ENCODE measurements around the gene IDUA.

IDUA gene

DNA sequence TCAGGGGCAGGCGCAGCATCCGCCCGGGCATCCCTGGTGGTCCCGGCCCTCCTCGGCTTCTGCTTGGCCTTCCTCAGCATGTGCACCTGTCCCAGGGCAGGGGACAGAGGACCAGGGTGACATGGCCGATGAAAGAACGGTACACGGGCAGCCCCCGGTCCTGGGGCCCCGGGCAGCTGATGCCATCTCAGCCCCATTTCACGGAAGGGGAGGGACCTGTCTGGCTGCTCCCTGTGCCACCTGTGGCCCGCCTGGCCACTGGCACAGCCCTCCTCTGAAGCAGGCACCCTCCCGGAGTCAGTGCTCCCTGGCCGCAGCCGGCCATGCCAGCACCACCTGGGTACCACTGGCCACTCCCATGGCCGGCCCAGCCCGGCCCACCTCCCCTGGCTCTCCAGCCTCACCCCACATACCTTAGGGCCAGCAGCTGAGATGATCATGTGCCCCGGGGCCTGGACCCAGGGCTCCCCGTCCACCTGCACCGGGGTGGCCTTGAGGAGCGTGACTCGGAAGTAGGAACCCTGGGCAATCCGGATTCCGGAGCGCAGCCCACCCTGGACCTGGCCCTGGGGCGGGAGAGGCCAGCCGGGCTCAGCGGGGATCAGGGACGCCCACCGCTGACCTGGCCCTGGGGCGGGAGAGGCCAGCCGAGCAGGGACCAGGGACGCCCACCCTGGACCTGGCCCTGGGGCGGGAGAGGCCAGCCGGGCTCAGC is 26.1 kb upstream of the IDUA start:
- Histone ChIP-seq H3K4me1 (ENCODE audit: control extremely low read depth in 1 of 4, control insufficient read depth in 4 of 4, insufficient read depth in 4 of 4, low read length in 3 of 4) (no peaks in the 10 kb centered on the region), H3K36me3 (ENCODE audit: control insufficient read depth in 4 of 4, insufficient read depth in 4 of 4, low read length in 3 of 4) (peaks cover 0 to 46% (median 29%) of the 10 kb centered on the region in 4 experiments), H3K27me3 (replicated peaks in 2 of 5; ENCODE audit: control insufficient read depth in 4 of 5, insufficient read depth in 5 of 5, low read length in 4 of 5) (no peaks in the 10 kb centered on the region), H3K4me3 (ENCODE audit: control insufficient read depth in 1 of 7, extremely low read depth in 1 of 7, insufficient read depth in 4 of 7, low read depth in 2 of 7, low read length in 6 of 7) (no peak overlapping the region), H3K9me3 (ENCODE audit: control extremely low read depth in 1 of 5, control insufficient read depth in 4 of 5, insufficient read depth in 2 of 5, low read depth in 1 of 5, low read length in 4 of 5) (no peaks in the 10 kb centered on the region), H3K27ac (ENCODE audit: insufficient read depth in 1 of 2, low read depth in 1 of 2, low read length in 2 of 2, poor library complexity in 1 of 2, severe bottlenecking in 2 of 2) (no peak overlapping the region)
- 97% methylated on average over 31 of the region's 35 CpGs for WGBS (ENCODE audit: insufficient coverage)
- DNase-seq, result no peak
- CTCF ChIA-PET, result interaction anchor here (1.5 kb wide), 1 partner anchor 22 kb away, joined by 3 read pairs; no protein-coding TSS in a partner anchor
- POLR2A ChIA-PET, result no interaction called here

DNA sequence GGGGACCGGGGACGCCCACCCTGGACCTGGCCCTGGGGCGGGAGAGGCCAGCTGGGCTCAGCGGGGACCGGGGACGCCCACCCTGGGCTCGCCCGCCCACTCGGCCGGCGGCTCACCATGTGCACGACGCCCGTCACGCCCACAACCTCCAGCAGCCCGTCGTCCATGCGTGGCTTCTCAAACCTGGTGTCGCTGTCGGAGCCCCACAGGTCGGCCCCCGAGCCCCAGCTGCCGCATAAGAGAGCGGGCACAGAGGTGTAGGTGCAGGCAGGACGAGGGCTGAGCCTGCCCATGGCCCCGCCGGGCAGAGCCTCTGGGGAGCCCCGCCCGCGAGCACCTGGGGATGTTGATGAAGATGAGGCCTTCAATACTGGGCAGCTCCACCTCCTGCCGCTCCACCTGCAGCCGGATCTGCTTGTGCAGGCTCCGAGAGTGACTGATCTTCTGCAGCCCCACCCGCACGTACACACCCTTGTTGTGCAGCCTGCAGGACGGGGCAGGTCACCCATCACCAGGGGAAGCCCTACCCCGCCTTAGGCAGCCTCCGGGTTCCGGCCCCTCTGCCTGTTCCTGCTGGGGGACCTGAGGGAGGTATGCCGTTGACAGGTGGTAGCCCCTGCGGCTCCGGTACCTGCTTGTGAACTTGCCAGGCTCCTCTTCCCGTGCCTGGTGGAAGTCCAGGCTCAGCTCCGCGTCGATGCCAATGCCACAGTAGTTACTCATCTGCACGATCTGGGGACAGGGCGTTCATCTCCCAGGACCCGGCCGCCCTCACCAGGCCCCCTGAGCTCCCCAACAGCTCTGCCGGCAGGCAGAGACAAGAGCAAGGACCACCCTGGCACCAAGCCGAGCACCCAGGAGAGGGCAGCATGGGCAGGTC is 25.3 kb upstream of the IDUA start:
- ChIA-PET POLR2A (no interaction called here), CTCF (no interaction called here)
- H3K4me3 ChIP-seq (ENCODE audit: control insufficient read depth in 1 of 7, extremely low read depth in 1 of 7, insufficient read depth in 4 of 7, low read depth in 2 of 7, low read length in 6 of 7), result no peak overlapping the region
- no peak for DNase-seq
- no peaks in the 10 kb centered on the region for H3K9me3 ChIP-seq (ENCODE audit: control extremely low read depth in 1 of 5, control insufficient read depth in 4 of 5, insufficient read depth in 2 of 5, low read depth in 1 of 5, low read length in 4 of 5)
- H3K27me3 ChIP-seq (replicated peaks in 2 of 5; ENCODE audit: control insufficient read depth in 4 of 5, insufficient read depth in 5 of 5, low read length in 4 of 5), result no peaks in the 10 kb centered on the region
- H3K4me1 ChIP-seq (ENCODE audit: control extremely low read depth in 1 of 4, control insufficient read depth in 4 of 4, insufficient read depth in 4 of 4, low read length in 3 of 4), result no peaks in the 10 kb centered on the region
- 98% methylated on average over 43 of the region's 52 CpGs for WGBS (ENCODE audit: insufficient coverage)
- peaks cover 0 to 52% (median 32%) of the 10 kb centered on the region in 4 experiments for H3K36me3 ChIP-seq (ENCODE audit: control insufficient read depth in 4 of 4, insufficient read depth in 4 of 4, low read length in 3 of 4)
- H3K27ac ChIP-seq (ENCODE audit: insufficient read depth in 1 of 2, low read depth in 1 of 2, low read length in 2 of 2, poor library complexity in 1 of 2, severe bottlenecking in 2 of 2), result no peak overlapping the region

DNA sequence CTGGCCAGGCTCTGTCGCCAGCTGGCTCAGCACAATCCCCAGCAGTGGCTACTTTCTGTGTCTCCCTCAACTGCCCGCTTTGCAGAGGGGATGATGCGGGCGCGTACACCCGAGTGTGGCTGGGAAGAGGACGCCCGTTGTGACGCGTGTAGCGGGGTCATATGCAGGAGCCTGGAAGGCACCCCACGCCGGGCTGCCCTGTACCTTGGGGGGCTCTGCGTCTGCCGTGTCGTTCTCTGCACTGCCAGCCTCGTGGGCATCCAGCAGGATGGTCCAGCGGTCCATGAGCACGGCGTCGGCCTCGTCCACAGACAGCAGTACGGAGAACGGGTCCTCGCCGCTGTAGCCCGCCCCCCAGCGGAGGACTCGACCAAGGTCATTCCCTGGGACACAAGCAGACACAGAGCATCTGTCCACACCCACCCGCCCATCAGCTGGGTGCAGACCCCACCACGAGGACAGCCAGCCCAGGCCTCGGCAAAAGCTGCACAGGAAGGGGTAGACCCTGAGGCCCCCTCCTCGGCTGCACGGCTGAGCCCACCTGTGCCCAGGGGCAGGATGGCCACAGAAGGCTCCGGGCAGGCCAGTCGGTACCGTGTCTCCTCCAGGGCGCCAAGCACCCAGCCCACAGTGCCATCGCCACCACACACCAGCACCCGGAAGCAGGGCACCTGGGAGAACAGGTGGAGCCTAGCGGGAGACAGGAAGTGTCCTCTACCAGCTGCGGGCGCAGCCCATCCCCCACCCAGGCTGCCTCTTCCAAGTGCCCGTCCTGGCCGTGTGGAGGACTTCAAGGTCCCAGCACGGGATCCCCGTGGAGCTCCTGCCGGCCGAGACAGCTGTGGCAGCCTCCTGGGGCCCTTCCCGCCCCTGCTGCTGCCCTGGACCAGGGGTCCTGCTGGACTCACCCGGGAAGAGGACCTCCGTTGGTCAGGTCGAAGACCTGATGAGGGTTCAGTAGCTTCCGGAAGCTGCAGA is 24.3 kb upstream of the IDUA start:
- H3K9me3 ChIP-seq (ENCODE audit: control extremely low read depth in 1 of 5, control insufficient read depth in 4 of 5, insufficient read depth in 2 of 5, low read depth in 1 of 5, low read length in 4 of 5), result no peaks in the 10 kb centered on the region
- peaks cover 0 to 2% (median 0%) of the 10 kb centered on the region in 5 experiments for H3K27me3 ChIP-seq (replicated peaks in 2 of 5; ENCODE audit: control insufficient read depth in 4 of 5, insufficient read depth in 5 of 5, low read length in 4 of 5)
- POLR2A ChIA-PET, result no interaction called here
- no peak for DNase-seq
- H3K4me1 ChIP-seq (ENCODE audit: control extremely low read depth in 1 of 4, control insufficient read depth in 4 of 4, insufficient read depth in 4 of 4, low read length in 3 of 4), result no peaks in the 10 kb centered on the region
- CTCF ChIA-PET, result interaction anchor here (0.8 kb wide), 1 partner anchor 24 kb away, joined by 3 read pairs; no protein-coding TSS in a partner anchor
- H3K27ac ChIP-seq (ENCODE audit: insufficient read depth in 1 of 2, low read depth in 1 of 2, low read length in 2 of 2, poor library complexity in 1 of 2, severe bottlenecking in 2 of 2), result no peak overlapping the region
- no peak overlapping the region for H3K4me3 ChIP-seq (ENCODE audit: control insufficient read depth in 1 of 7, extremely low read depth in 1 of 7, insufficient read depth in 4 of 7, low read depth in 2 of 7, low read length in 6 of 7)
- peaks cover 0 to 53% (median 30%) of the 10 kb centered on the region in 4 experiments for H3K36me3 ChIP-seq (ENCODE audit: control insufficient read depth in 4 of 4, insufficient read depth in 4 of 4, low read length in 3 of 4)
- WGBS (ENCODE audit: insufficient coverage), result 97% methylated on average over 49 of the region's 54 CpGs

DNA sequence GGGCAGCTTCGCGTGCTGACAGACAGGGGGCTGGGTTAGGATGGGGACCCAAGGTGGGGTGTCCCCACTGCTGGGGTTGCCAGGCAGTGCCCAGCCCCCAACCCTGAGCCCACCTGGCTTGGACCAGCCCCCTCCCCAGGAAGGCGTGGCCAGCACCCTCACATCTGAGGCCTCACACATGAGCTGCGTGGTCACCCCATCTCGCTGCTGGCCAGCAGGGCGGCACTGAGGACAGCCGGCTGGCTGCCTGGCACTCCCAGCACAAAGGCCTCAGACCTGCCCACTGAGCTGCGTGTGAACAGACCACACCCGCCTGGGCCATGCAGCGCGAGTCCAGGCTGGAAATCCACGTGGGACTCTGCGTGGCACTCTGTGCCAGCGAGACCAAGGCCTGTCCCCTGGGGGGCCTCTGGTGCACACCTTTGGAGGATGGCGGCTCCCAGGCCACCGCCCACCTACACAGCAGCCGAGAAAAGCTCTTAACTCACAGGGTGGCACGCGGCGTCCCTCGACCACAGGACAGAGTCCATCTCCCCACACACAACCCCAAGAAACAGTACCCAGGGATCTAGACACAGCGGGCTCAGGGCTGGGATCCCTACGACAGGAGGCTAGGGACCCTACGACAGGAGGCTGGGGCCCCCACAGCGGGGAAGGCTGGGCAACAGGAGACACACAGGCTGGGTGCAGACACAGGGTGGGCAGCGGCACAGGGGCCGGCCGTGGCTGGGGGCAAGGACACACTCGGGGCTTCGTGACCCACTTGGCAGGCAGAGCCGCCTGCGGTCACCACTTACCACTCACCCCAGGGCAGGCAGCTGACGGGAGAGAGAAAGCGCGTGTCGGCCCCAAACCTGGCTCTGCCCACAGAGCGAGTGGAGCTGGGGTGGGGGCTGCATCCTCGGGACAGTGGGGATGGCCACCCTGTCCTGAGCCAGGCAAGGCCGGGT is 23.3 kb upstream of the IDUA start:
- no peak for DNase-seq
- 98% methylated on average over 29 of the region's 39 CpGs for WGBS (ENCODE audit: insufficient coverage)
- Histone ChIP-seq H3K36me3 (ENCODE audit: control insufficient read depth in 4 of 4, insufficient read depth in 4 of 4, low read length in 3 of 4) (peaks cover 0 to 45% (median 24%) of the 10 kb centered on the region in 4 experiments), H3K27me3 (replicated peaks in 2 of 5; ENCODE audit: control insufficient read depth in 4 of 5, insufficient read depth in 5 of 5, low read length in 4 of 5) (peaks cover 0 to 5% (median 0%) of the 10 kb centered on the region in 5 experiments), H3K4me1 (ENCODE audit: control extremely low read depth in 1 of 4, control insufficient read depth in 4 of 4, insufficient read depth in 4 of 4, low read length in 3 of 4) (peaks cover 0 to 5% (median 2%) of the 10 kb centered on the region in 4 experiments), H3K9me3 (ENCODE audit: control extremely low read depth in 1 of 5, control insufficient read depth in 4 of 5, insufficient read depth in 2 of 5, low read depth in 1 of 5, low read length in 4 of 5) (no peaks in the 10 kb centered on the region), H3K27ac (ENCODE audit: insufficient read depth in 1 of 2, low read depth in 1 of 2, low read length in 2 of 2, poor library complexity in 1 of 2, severe bottlenecking in 2 of 2) (no peak overlapping the region), H3K4me3 (ENCODE audit: control insufficient read depth in 1 of 7, extremely low read depth in 1 of 7, insufficient read depth in 4 of 7, low read depth in 2 of 7, low read length in 6 of 7) (no peak overlapping the region)
- CTCF ChIA-PET, result interaction anchor here (0.8 kb wide), 1 partner anchor 25 kb away, joined by 3 read pairs; no protein-coding TSS in a partner anchor
- POLR2A ChIA-PET, result no interaction called here

DNA sequence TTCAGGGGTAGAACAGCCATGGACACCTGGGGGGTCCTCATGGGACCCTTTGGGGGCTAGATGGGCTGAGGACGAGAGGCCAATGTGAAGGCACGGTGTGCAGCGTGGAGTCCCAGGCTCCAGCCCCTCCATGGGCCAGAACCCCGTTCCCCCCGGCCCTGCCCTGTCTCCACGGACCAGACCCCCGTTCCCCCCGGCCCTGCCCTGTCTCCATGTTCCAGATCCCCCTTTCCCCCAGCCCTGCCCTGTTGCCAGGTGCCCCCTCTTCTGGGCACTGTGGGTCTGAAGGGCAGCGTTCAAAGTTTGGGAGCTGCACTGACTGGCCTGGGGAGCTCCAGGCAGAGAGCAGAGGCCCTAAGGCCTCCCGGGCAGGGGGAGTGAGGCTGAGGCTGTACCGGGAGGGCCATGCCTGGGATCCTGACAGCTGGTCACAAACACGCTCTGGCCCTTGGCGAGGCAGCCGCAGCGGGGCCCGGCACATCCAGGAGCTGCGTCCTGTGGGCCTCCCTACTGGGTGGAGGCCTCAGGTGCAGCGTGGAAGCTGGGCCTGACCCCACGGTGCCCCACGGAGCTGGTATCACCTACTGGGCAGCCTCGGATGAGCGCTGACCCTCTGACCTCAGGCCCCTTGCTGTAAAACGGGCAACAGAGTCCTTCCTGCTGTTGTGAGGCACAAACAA is 22.4 kb upstream of the IDUA start:
- H3K27ac ChIP-seq (ENCODE audit: insufficient read depth in 1 of 2, low read depth in 1 of 2, low read length in 2 of 2, poor library complexity in 1 of 2, severe bottlenecking in 2 of 2), result no peak overlapping the region
- ChIA-PET POLR2A (no interaction called here), CTCF (no interaction called here)
- peaks cover 0 to 6% (median 0%) of the 10 kb centered on the region in 5 experiments for H3K27me3 ChIP-seq (replicated peaks in 2 of 5; ENCODE audit: control insufficient read depth in 4 of 5, insufficient read depth in 5 of 5, low read length in 4 of 5)
- peaks cover 0 to 5% (median 2%) of the 10 kb centered on the region in 4 experiments for H3K4me1 ChIP-seq (ENCODE audit: control extremely low read depth in 1 of 4, control insufficient read depth in 4 of 4, insufficient read depth in 4 of 4, low read length in 3 of 4)
- DNase-seq, result no peak
- peaks cover 0 to 39% (median 20%) of the 10 kb centered on the region in 4 experiments for H3K36me3 ChIP-seq (ENCODE audit: control insufficient read depth in 4 of 4, insufficient read depth in 4 of 4, low read length in 3 of 4)
- H3K4me3 ChIP-seq (ENCODE audit: control insufficient read depth in 1 of 7, extremely low read depth in 1 of 7, insufficient read depth in 4 of 7, low read depth in 2 of 7, low read length in 6 of 7), result no peak overlapping the region
- no peaks in the 10 kb centered on the region for H3K9me3 ChIP-seq (ENCODE audit: control extremely low read depth in 1 of 5, control insufficient read depth in 4 of 5, insufficient read depth in 2 of 5, low read depth in 1 of 5, low read length in 4 of 5)
- WGBS (ENCODE audit: insufficient coverage), result 98% methylated on average over 22 of the region's 23 CpGs

Data from common myeloid progenitor, CD34-positive (primary cell).